Measurements from ENCODE around the gene YIPF3.
"Not testable (repeated sequence)": the region's sequence is repeated elsewhere in the genome, so short reads cannot be mapped to it uniquely, and the experiment has no call there.

YIPF3 gene

GRCh38 chr6:43491750-43492661, 24.7 kb downstream of the YIPF3 start:
- no peak for DNase-seq

GRCh38 chr6:43490523-43490939, 26.2 kb downstream of the YIPF3 start:
- DNase-seq, result no peak

GRCh38 chr6:43489277-43490072, 27.3 kb downstream of the YIPF3 start:
- DNase-seq, result no peak

GRCh38 chr6:43488667-43489276, 28.0 kb downstream of the YIPF3 start:
- no peak for DNase-seq

- no peak for DNase-seq
These were observed 35.0 kb downstream of the YIPF3 start for GRCh38 chr6:43481591-43482236.

- DNase-seq, result no peak
These were observed 35.7 kb downstream of the YIPF3 start for GRCh38 chr6:43481075-43481474.

GRCh38 chr6:43478008-43478372, 38.7 kb downstream of the YIPF3 start:
- DNase-seq, result no peak

- DNase-seq, result peak; percentile 98
These were observed 39.3 kb downstream of the YIPF3 start, which contains the start of gene TJAP1 for GRCh38 chr6:43477235-43478007. TJAP1 (plus strand) TSS chr6:43477570; CDS start chr6:43499002, 21,432 bp downstream.

- DNase-seq, result no peak
These were observed 40.0 kb downstream of the YIPF3 start for GRCh38 chr6:43476746-43477145.

- no peak for DNase-seq
These were observed 41.2 kb downstream of the YIPF3 start for GRCh38 chr6:43475516-43475915.

- no peak for DNase-seq
These were observed 44.2 kb downstream of the YIPF3 start for GRCh38 chr6:43472515-43472914.

- no peak for DNase-seq
These were observed 45.3 kb downstream of the YIPF3 start for GRCh38 chr6:43471399-43471798.

GRCh38 chr6:43469947-43470346, 46.8 kb downstream of the YIPF3 start:
- DNase-seq, result no peak

GRCh38 chr6:43468748-43469681, 47.7 kb downstream of the YIPF3 start:
- DNase-seq, result no peak

- no peak for DNase-seq
These were observed 48.5 kb downstream of the YIPF3 start for GRCh38 chr6:43468240-43468639.

GRCh38 chr6:43467752-43468151, 49.0 kb downstream of the YIPF3 start:
- no peak for DNase-seq

- DNase-seq, result not testable (repeated sequence)
These were observed 49.5 kb downstream of the YIPF3 start for GRCh38 chr6:43467265-43467664.

- no peak for DNase-seq
These were observed 50.8 kb downstream of the YIPF3 start for GRCh38 chr6:43465948-43466347.

- DNase-seq, result no peak
These were observed 52.4 kb downstream of the YIPF3 start for GRCh38 chr6:43464337-43464736.

- DNase-seq, result no peak
These were observed 54.8 kb downstream of the YIPF3 start for GRCh38 chr6:43461936-43462335.

All from T-helper 9 cell (primary cell).